Keratinocyte (primary cell): ENCODE data around the gene EPHB1.

Experiments
- CTCF ChIP-seq, 3 experiments: IDR thresholded peaks in 1 of 3; conservative IDR thresholded peaks in 1 of 3; optimal IDR thresholded peaks in 1 of 3; 2 replicates in 2 of 3; 3 replicates in 1 of 3; pipeline versions ENCODE3 to v1.5.1; 2011; ENCODE audit warnings: low read length in 3 of 3, mild to moderate bottlenecking in 3 of 3, moderate library complexity in 2 of 3, control low read depth in 1 of 3, inconsistent platforms in 1 of 3; ENCODE audit not compliant: insufficient read depth in 2 of 3; ENCODE audit errors: extremely low read depth in 1 of 3
- EZH2 ChIP-seq: IDR thresholded peaks from one replicate; pipeline ENCODE4 v1.6.1; 2012; ENCODE audit warnings: inconsistent platforms, mild to moderate bottlenecking, low read length, moderate library complexity

- TF ChIP-seq CTCF (optimal IDR thresholded peaks at IDR 0.05 in 1 of 3, IDR thresholded peaks at IDR 0.05 in 1 of 3, conservative IDR thresholded peaks at IDR 0.05 in 1 of 3; ENCODE audit: extremely low read depth in 1 of 3, insufficient read depth in 2 of 3, low read length in 3 of 3) (no peak), EZH2 (no peak)
Measured at GRCh38 chr3:134872440-134873388, 77.7 kb downstream of the EPHB1 start.
